ENCODE measurements around the gene MIS18BP1. TPM values are rescaled to one million over a fixed set of nuclear protein-coding genes. Genes with fewer than 3 reads are reported as not detected.
A peak's percentile ranks its signal among the peaks of the same experiment; 100 is the strongest.

The MIS18BP1 gene
- total and polyA plus RNA-seq, 2 donors: 16.9 to 44.9 TPM

GRCh38 chr14:45251912-45252311 is 1.1 kb downstream of the MIS18BP1 start:
- DNase-seq (ENCODE audit: low read depth in 6 of 9, low spot score in 9 of 9): peak in 4 of 9 donors; percentile 28 to 65 (median 40)
- Histone ChIP-seq H3K36me3 (ENCODE audit: control insufficient read depth in 2 of 2, insufficient read depth in 2 of 2, low read length in 1 of 2) (no peaks in the 10 kb centered on the region), H3K4me3 (ENCODE audit: low read length in 2 of 2) (peak overlapping the region; percentile 89 to 92), H3K4me1 (ENCODE audit: control insufficient read depth in 2 of 2, insufficient read depth in 2 of 2, low read length in 2 of 2) (peaks cover 3 to 9% of the 10 kb centered on the region in 2 donors), H3K9me3 (ENCODE audit: control insufficient read depth in 2 of 2, insufficient read depth in 1 of 2, low read length in 1 of 2) (peaks cover 0 to 5% of the 10 kb centered on the region in 2 donors), H3K27ac (ENCODE audit: low read depth in 1 of 2, low read length in 1 of 2) (peak overlapping the region in 1 of 2 donors; percentile 95), H3K27me3 (ENCODE audit: control insufficient read depth in 2 of 2, insufficient read depth in 1 of 2, low read length in 1 of 2) (no peaks in the 10 kb centered on the region)
- 2% methylated on average over 5 of the region's 5 CpGs for WGBS

DNA sequence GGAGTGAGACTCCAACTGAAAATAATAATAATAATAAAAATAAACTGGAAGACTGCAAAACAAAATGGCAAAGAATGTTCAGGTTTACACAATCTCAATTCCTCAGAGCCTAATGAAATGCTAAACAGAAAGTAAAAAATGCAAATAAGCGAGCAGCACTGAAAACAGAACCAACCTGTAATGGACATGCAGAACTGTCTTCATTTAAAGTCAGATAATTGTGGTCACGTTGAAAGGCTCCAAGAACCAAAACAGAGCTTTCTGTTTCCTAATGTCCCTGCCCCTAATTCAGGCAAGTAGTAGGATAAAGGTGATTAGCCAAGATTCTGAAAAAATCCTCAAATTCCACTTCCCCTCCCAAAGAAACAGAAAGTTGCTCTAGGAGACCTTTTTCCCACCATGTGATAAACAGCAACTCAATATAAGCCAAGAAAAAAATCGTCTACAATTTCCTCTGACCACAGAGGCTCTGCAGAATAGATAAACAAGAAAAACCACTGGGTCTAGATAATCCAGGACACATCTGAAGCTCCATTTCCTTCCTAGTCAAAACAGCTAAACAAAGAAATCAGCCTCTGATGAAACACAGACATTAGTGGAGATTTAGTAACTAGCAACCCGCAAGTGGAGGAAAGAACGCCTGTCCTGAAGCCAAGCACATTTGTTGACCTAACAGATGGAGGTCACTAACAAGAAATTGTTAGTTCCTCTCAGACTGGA is 3.0 kb downstream of the MIS18BP1 start:
- Histone ChIP-seq H3K27me3 (ENCODE audit: control insufficient read depth in 2 of 2, insufficient read depth in 1 of 2, low read length in 1 of 2) (no peaks in the 10 kb centered on the region), H3K27ac (ENCODE audit: low read depth in 1 of 2, low read length in 1 of 2) (peak overlapping the region; percentile 49), H3K36me3 (ENCODE audit: control insufficient read depth in 2 of 2, insufficient read depth in 2 of 2, low read length in 1 of 2) (peaks cover 0 to 3% of the 10 kb centered on the region in 2 donors), H3K4me1 (ENCODE audit: control insufficient read depth in 2 of 2, insufficient read depth in 2 of 2, low read length in 2 of 2) (peaks cover 3 to 9% of the 10 kb centered on the region in 2 donors), H3K9me3 (ENCODE audit: control insufficient read depth in 2 of 2, insufficient read depth in 1 of 2, low read length in 1 of 2) (peaks cover 0 to 5% of the 10 kb centered on the region in 2 donors), H3K4me3 (ENCODE audit: low read length in 2 of 2) (peak overlapping the region in 1 of 2 donors; percentile 18)
- 20% methylated on average over 5 of the region's 5 CpGs for WGBS
- peak in 2 of 9 donors; percentile 13 to 25 for DNase-seq (ENCODE audit: low read depth in 6 of 9, low spot score in 9 of 9)

GRCh38 chr14:45247427-45247826 is 5.6 kb downstream of the MIS18BP1 start:
- Histone ChIP-seq H3K27ac (ENCODE audit: low read depth in 1 of 2, low read length in 1 of 2) (no peak overlapping the region), H3K36me3 (ENCODE audit: control insufficient read depth in 2 of 2, insufficient read depth in 2 of 2, low read length in 1 of 2) (peaks cover 0 to 7% of the 10 kb centered on the region in 2 donors), H3K27me3 (ENCODE audit: control insufficient read depth in 2 of 2, insufficient read depth in 1 of 2, low read length in 1 of 2) (no peaks in the 10 kb centered on the region), H3K4me1 (ENCODE audit: control insufficient read depth in 2 of 2, insufficient read depth in 2 of 2, low read length in 2 of 2) (peaks cover 0 to 9% of the 10 kb centered on the region in 2 donors), H3K9me3 (ENCODE audit: control insufficient read depth in 2 of 2, insufficient read depth in 1 of 2, low read length in 1 of 2) (no peaks in the 10 kb centered on the region), H3K4me3 (ENCODE audit: low read length in 2 of 2) (no peak overlapping the region)
- 96% methylated on average over 1 of the region's 1 CpG for WGBS
- no peak for DNase-seq (ENCODE audit: low read depth in 6 of 9, low spot score in 9 of 9)

DNA sequence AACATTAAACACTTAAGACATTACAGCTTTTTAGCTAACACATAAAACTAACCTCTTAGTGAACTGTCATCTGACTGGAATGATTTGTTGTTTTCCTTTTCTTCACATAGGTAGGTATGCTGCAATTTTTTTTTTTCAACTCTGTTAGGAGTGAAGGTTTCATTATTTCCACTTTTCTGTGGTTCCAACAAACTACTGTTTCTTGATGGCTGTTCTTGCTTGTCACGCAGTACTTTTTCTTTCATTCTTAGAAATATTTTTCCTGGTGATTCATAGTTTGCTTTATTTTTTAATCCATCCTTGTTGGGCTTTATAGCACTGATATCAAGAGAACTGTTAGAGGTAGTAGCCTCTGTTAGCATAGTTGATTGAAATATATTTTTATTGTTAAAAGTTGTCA is 6.3 kb downstream of the MIS18BP1 start:
- Histone ChIP-seq H3K4me1 (ENCODE audit: control insufficient read depth in 2 of 2, insufficient read depth in 2 of 2, low read length in 2 of 2) (peaks cover 0 to 9% of the 10 kb centered on the region in 2 donors), H3K27ac (ENCODE audit: low read depth in 1 of 2, low read length in 1 of 2) (no peak overlapping the region), H3K4me3 (ENCODE audit: low read length in 2 of 2) (no peak overlapping the region), H3K9me3 (ENCODE audit: control insufficient read depth in 2 of 2, insufficient read depth in 1 of 2, low read length in 1 of 2) (no peaks in the 10 kb centered on the region), H3K27me3 (ENCODE audit: control insufficient read depth in 2 of 2, insufficient read depth in 1 of 2, low read length in 1 of 2) (no peaks in the 10 kb centered on the region), H3K36me3 (ENCODE audit: control insufficient read depth in 2 of 2, insufficient read depth in 2 of 2, low read length in 1 of 2) (peaks cover 0 to 10% of the 10 kb centered on the region in 2 donors)
- 57% methylated on average over 1 of the region's 1 CpG for WGBS
- no peak for DNase-seq (ENCODE audit: low read depth in 6 of 9, low spot score in 9 of 9)

GRCh38 chr14:45246151-45246550 is 6.9 kb downstream of the MIS18BP1 start:
- H3K4me3 ChIP-seq (ENCODE audit: low read length in 2 of 2): no peak overlapping the region
- WGBS: 93% methylated on average over 3 of the region's 3 CpGs
- no peaks in the 10 kb centered on the region for H3K9me3 ChIP-seq (ENCODE audit: control insufficient read depth in 2 of 2, insufficient read depth in 1 of 2, low read length in 1 of 2)
- H3K36me3 ChIP-seq (ENCODE audit: control insufficient read depth in 2 of 2, insufficient read depth in 2 of 2, low read length in 1 of 2): peaks cover under 1 to 10% of the 10 kb centered on the region in 2 donors
- H3K27me3 ChIP-seq (ENCODE audit: control insufficient read depth in 2 of 2, insufficient read depth in 1 of 2, low read length in 1 of 2): no peaks in the 10 kb centered on the region
- H3K4me1 ChIP-seq (ENCODE audit: control insufficient read depth in 2 of 2, insufficient read depth in 2 of 2, low read length in 2 of 2): peaks cover 0 to 9% of the 10 kb centered on the region in 2 donors
- DNase-seq (ENCODE audit: low read depth in 6 of 9, low spot score in 9 of 9): no peak
- H3K27ac ChIP-seq (ENCODE audit: low read depth in 1 of 2, low read length in 1 of 2): no peak overlapping the region

DNA sequence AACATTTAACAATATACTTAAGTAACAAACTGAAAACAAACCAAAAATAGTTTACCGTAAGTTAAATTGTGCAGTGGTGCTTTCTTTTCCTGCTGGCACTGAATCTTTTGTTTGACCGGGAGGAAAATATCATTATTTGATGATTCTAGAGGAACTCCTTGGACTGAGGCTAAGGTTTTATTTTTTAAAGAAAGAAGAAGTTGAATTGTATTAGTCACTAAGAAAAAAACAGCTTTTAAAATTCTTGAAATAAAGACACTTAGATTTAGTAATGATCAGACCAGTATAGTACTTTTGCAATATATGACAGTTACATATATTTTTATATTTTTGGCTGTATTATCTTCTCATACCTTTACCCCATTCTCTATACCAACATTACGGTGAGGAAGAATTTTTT is 10.3 kb downstream of the MIS18BP1 start:
- Histone ChIP-seq H3K4me3 (ENCODE audit: low read length in 2 of 2) (no peak overlapping the region), H3K27me3 (ENCODE audit: control insufficient read depth in 2 of 2, insufficient read depth in 1 of 2, low read length in 1 of 2) (no peaks in the 10 kb centered on the region), H3K27ac (ENCODE audit: low read depth in 1 of 2, low read length in 1 of 2) (no peak overlapping the region), H3K4me1 (ENCODE audit: control insufficient read depth in 2 of 2, insufficient read depth in 2 of 2, low read length in 2 of 2) (no peaks in the 10 kb centered on the region), H3K36me3 (ENCODE audit: control insufficient read depth in 2 of 2, insufficient read depth in 2 of 2, low read length in 1 of 2) (peaks cover 10 to 13% of the 10 kb centered on the region in 2 donors), H3K9me3 (ENCODE audit: control insufficient read depth in 2 of 2, insufficient read depth in 1 of 2, low read length in 1 of 2) (no peaks in the 10 kb centered on the region)
- no peak for DNase-seq (ENCODE audit: low read depth in 6 of 9, low spot score in 9 of 9)
- 92% methylated on average over 3 of the region's 3 CpGs for WGBS

GRCh38 chr14:45238988-45239387 is 14.0 kb downstream of the MIS18BP1 start:
- H3K27ac ChIP-seq (ENCODE audit: low read depth in 1 of 2, low read length in 1 of 2): no peak overlapping the region
- no peak for DNase-seq (ENCODE audit: low read depth in 6 of 9, low spot score in 9 of 9)
- no peak overlapping the region for H3K4me3 ChIP-seq (ENCODE audit: low read length in 2 of 2)
- H3K36me3 ChIP-seq (ENCODE audit: control insufficient read depth in 2 of 2, insufficient read depth in 2 of 2, low read length in 1 of 2): peaks cover 17 to 22% of the 10 kb centered on the region in 2 donors
- H3K9me3 ChIP-seq (ENCODE audit: control insufficient read depth in 2 of 2, insufficient read depth in 1 of 2, low read length in 1 of 2): no peaks in the 10 kb centered on the region
- WGBS: 96% methylated on average over 2 of the region's 2 CpGs
- no peaks in the 10 kb centered on the region for H3K4me1 ChIP-seq (ENCODE audit: control insufficient read depth in 2 of 2, insufficient read depth in 2 of 2, low read length in 2 of 2)
- no peaks in the 10 kb centered on the region for H3K27me3 ChIP-seq (ENCODE audit: control insufficient read depth in 2 of 2, insufficient read depth in 1 of 2, low read length in 1 of 2)

GRCh38 chr14:45227566-45227965 is 25.4 kb downstream of the MIS18BP1 start:
- peaks cover 14 to 60% of the 10 kb centered on the region in 2 donors for H3K36me3 ChIP-seq (ENCODE audit: control insufficient read depth in 2 of 2, insufficient read depth in 2 of 2, low read length in 1 of 2)
- no peak overlapping the region for H3K4me3 ChIP-seq (ENCODE audit: low read length in 2 of 2)
- DNase-seq (ENCODE audit: low read depth in 6 of 9, low spot score in 9 of 9): no peak
- no peaks in the 10 kb centered on the region for H3K4me1 ChIP-seq (ENCODE audit: control insufficient read depth in 2 of 2, insufficient read depth in 2 of 2, low read length in 2 of 2)
- H3K27ac ChIP-seq (ENCODE audit: low read depth in 1 of 2, low read length in 1 of 2): no peak overlapping the region
- 98% methylated on average over 4 of the region's 4 CpGs for WGBS
- H3K9me3 ChIP-seq (ENCODE audit: control insufficient read depth in 2 of 2, insufficient read depth in 1 of 2, low read length in 1 of 2): no peaks in the 10 kb centered on the region
- no peaks in the 10 kb centered on the region for H3K27me3 ChIP-seq (ENCODE audit: control insufficient read depth in 2 of 2, insufficient read depth in 1 of 2, low read length in 1 of 2)

- Histone ChIP-seq H3K27ac (ENCODE audit: low read depth in 1 of 2, low read length in 1 of 2) (no peak overlapping the region), H3K4me3 (ENCODE audit: low read length in 2 of 2) (no peak overlapping the region), H3K36me3 (ENCODE audit: control insufficient read depth in 2 of 2, insufficient read depth in 2 of 2, low read length in 1 of 2) (peaks cover 14 to 37% of the 10 kb centered on the region in 2 donors), H3K4me1 (ENCODE audit: control insufficient read depth in 2 of 2, insufficient read depth in 2 of 2, low read length in 2 of 2) (no peaks in the 10 kb centered on the region), H3K9me3 (ENCODE audit: control insufficient read depth in 2 of 2, insufficient read depth in 1 of 2, low read length in 1 of 2) (no peaks in the 10 kb centered on the region), H3K27me3 (ENCODE audit: control insufficient read depth in 2 of 2, insufficient read depth in 1 of 2, low read length in 1 of 2) (no peaks in the 10 kb centered on the region)
- WGBS: 97% methylated on average over 3 of the region's 3 CpGs
- no peak for DNase-seq (ENCODE audit: low read depth in 6 of 9, low spot score in 9 of 9)
Observed at GRCh38 chr14:45222485-45223262, 30.3 kb downstream of the MIS18BP1 start.

All from thymus (tissue), 11 donors.